ENCODE measurements around the gene ERBIN. TPM values are rescaled to one million over a fixed set of nuclear protein-coding genes. Genes with fewer than 3 reads are reported as not detected.

ERBIN gene
- total and polyA plus RNA-seq, 10 of the 15 experiments (the other 5 are each of a cell fraction or from before 2014, with no cell fraction given), result 9.5 to 91.1 (median 49.4) TPM

DNA sequence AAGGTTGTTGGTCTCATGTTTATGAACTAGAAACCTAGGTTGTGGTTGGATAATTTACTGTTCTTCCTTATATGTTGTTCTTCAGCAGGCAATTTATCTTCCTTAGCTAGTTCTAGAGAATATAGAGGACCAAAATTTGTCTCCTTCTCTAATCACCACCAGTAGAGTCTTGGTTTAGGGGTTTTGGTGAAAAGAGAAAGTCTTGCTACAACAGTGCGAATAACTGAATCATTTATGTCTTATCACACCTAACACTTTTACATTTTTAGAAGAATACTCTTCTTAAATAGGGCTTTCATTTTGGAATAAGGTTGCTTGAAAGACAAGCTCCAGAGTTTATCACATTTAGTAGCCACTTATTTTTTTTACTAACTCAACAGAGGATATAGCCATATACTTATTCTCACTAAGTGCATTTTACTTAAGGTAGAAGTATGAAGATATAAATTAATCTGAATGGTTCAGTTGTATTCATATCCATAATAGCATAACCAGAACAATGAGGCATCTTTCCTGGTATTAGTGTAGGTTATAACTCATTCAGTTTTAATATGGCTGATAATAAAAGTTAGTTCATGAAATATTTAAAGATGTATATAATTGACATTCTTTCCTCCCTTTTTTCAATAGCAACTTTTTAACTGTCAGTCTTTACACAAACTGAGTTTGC is 67.9 kb downstream of the ERBIN start:
- Histone ChIP-seq H2AFZ (ENCODE audit: control insufficient read depth, low read depth, low read length) (no peak overlapping the region), H3K27ac (ENCODE audit: control insufficient read depth, insufficient read depth) (no peak overlapping the region), H3K9me3 (replicated peaks; ENCODE audit: control insufficient read depth, insufficient read depth, low read length) (no peaks in the 10 kb centered on the region), H3K4me2 (ENCODE audit: control insufficient read depth, insufficient read depth) (no peak overlapping the region), H4K20me1 (ENCODE audit: control insufficient read depth, insufficient read depth) (no peaks in the 10 kb centered on the region), H3K9ac (ENCODE audit: control insufficient read depth, insufficient read depth, low read length) (no peak overlapping the region), H3K36me3 (ENCODE audit: control insufficient read depth in 2 of 2, insufficient read depth in 2 of 2, low read length in 1 of 2) (no peaks in the 10 kb centered on the region; a peak in 1 of 4 replicates), H3K4me1 (ENCODE audit: control insufficient read depth, insufficient read depth, low read length) (no peaks in the 10 kb centered on the region), H3K27me3 (replicated peaks in 1 of 2; ENCODE audit: control insufficient read depth in 2 of 2, insufficient read depth in 2 of 2, low read length in 1 of 2) (no peaks in the 10 kb centered on the region), H3K79me2 (ENCODE audit: control insufficient read depth, insufficient read depth, low read length) (peaks cover 10% of the 10 kb centered on the region), H3K4me3 (no peak overlapping the region)
- TF ChIP-seq CEBPB (IDR thresholded peaks at IDR 0.05; ENCODE audit: borderline replicate concordance in 1 of 2, low read depth in 2 of 2, low read length in 2 of 2) (no peak), CHD2 (IDR thresholded peaks at IDR 0.05; ENCODE audit: borderline replicate concordance, low read depth, low read length) (no peak), BHLHE40 (IDR thresholded peaks at IDR 0.05; ENCODE audit: borderline replicate concordance in 1 of 2, low read depth in 2 of 2, low read length in 1 of 2) (no peak), MYB (IDR thresholded peaks at IDR 0.05; ENCODE audit: borderline replicate concordance, low read depth, low read length) (no peak), POLR2AphosphoS5 (IDR thresholded peaks at IDR 0.05; ENCODE audit: low read length) (no peak), ZNF24 (IDR thresholded peaks at IDR 0.05) (no peak), IKZF2 (IDR thresholded peaks at IDR 0.05) (no peak), MEF2A (IDR thresholded peaks at IDR 0.05; ENCODE audit: insufficient read depth, low read depth, low read length) (no peak), SUZ12 (IDR thresholded peaks at IDR 0.05; ENCODE audit: unreplicated experiment) (no peak), IRF4 (IDR thresholded peaks at IDR 0.05; ENCODE audit: low read depth, low read length) (no peak), NFYA (IDR thresholded peaks at IDR 0.05; ENCODE audit: borderline replicate concordance, low read depth, low read length) (no peak), NR2C2 (IDR thresholded peaks at IDR 0.05; ENCODE audit: borderline replicate concordance, control insufficient read depth, insufficient read length, low read depth) (no peak), NR2C1 (IDR thresholded peaks at IDR 0.05) (no peak), RAD51 (IDR thresholded peaks at IDR 0.05) (no peak), TAF1 (IDR thresholded peaks at IDR 0.05; ENCODE audit: borderline replicate concordance, low read depth, low read length) (no peak), ZNF207 (IDR thresholded peaks at IDR 0.05; ENCODE audit: borderline replicate concordance) (no peak), YY1 (IDR thresholded peaks at IDR 0.05; ENCODE audit: low read depth, low read length) (no peak), KDM1A (IDR thresholded peaks at IDR 0.05; ENCODE audit: borderline replicate concordance) (no peak)
- TF ChIP-seq, protein P1, sequence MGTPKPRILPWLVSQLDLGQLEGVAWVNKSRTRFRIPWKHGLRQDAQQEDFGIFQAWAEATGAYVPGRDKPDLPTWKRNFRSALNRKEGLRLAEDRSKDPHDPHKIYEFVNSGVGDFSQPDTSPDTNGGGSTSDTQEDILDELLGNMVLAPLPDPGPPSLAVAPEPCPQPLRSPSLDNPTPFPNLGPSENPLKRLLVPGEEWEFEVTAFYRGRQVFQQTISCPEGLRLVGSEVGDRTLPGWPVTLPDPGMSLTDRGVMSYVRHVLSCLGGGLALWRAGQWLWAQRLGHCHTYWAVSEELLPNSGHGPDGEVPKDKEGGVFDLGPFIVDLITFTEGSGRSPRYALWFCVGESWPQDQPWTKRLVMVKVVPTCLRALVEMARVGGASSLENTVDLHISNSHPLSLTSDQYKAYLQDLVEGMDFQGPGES (IDR thresholded peaks at IDR 0.05), result no peak
- TF ChIP-seq, protein P2, sequence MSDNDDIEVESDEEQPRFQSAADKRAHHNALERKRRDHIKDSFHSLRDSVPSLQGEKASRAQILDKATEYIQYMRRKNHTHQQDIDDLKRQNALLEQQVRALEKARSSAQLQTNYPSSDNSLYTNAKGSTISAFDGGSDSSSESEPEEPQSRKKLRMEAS (IDR thresholded peaks at IDR 0.05; ENCODE audit: low read depth, low read length), result no peak
- ChIA-PET SMC1A (ENCODE audit: uncharacterized antibody, unreplicated experiment) (interaction anchor here (0.5 to 2.1 kb wide), 3 partner anchors 8 to 352 kb away, joined by 3 to 4 read pairs (median 4); no protein-coding TSS in a partner anchor), POLR2A (no interaction called here), RAD21 (ENCODE audit: unreplicated experiment) (no interaction called here), CTCF (interaction anchor here (1.0 kb wide), 1 partner anchor 8 kb away, joined by 3 read pairs; no protein-coding TSS in a partner anchor)
- 94% methylated on average over 1 of the region's 1 CpG for WGBS (ENCODE audit: insufficient coverage, insufficient replicate concordance, low lambda C conversion rate, missing lambda C conversion rate)
- DNase-seq (ENCODE audit: low read depth, low spot score) (no peak), FAIRE-seq (no peak), ATAC-seq (no peak)
- in situ Hi-C loops (cut with MboI) (no loop called here), intact Hi-C loops (cut with micrococcal nuclease; ENCODE audit: unreplicated experiment) (no loop called here)
- BruUV-seq (replicated peaks), result no TSS peak

Data from GM12878 (cell line).